Neural progenitor cell (in vitro differentiated cells): ENCODE measurements around the gene TDRD10. TPM values are rescaled to one million over a fixed set of nuclear protein-coding genes. Genes with fewer than 3 reads are reported as not detected.
A peak's percentile ranks its signal among the peaks of the same experiment; 100 is the strongest.

ENCODE experiments used
- DNase-seq: peaks from one replicate; pipeline ENCODE4 v3.0.0-alpha.2; 2016; ENCODE audit warnings: low spot score
- H2AFZ ChIP-seq: fragments of 200-600 bp; sonication (generic); replicated peaks from 2 replicates; pipeline ENCODE4 v1.6.1; 2016; ENCODE audit warnings: antibody characterized with exemption
- H3F3A ChIP-seq: fragments of 200-600 bp; sonication (generic); 2 replicates; pipeline ENCODE4 v1.6.1; 2016; ENCODE audit warnings: antibody characterized with exemption, low read depth
- H3K27ac ChIP-seq: fragments of 200-600 bp; sonication (generic); 2 replicates; pipeline ENCODE4 v1.5.1; 2016; ENCODE audit warnings: mild to moderate bottlenecking
- H3K27me3 ChIP-seq: fragments of 200-600 bp; sonication (generic); 2 replicates; pipeline ENCODE4 v1.6.1; 2016; ENCODE audit warnings: mild to moderate bottlenecking, moderate library complexity
- H3K36me3 ChIP-seq: fragments of 200-600 bp; sonication (generic); 2 replicates; pipeline ENCODE4 v1.5.1; 2016
- H3K4me1 ChIP-seq: fragments of 200-600 bp; sonication (generic); 2 replicates; pipeline ENCODE4 v1.6.1; 2016; ENCODE audit warnings: mixed run types
- H3K4me2 ChIP-seq: fragments of 200-600 bp; sonication (generic); 2 replicates; pipeline ENCODE4 v1.6.1; 2016
- H3K4me3 ChIP-seq: fragments of 200-600 bp; sonication (generic); 2 replicates; pipeline ENCODE4 v1.5.1; 2016
- H3K79me2 ChIP-seq: fragments of 200-600 bp; sonication (generic); 2 replicates; pipeline ENCODE4 v1.6.1; 2016; ENCODE audit warnings: low read depth
- H3K9ac ChIP-seq: fragments of 200-600 bp; sonication (generic); 2 replicates; pipeline ENCODE4 v1.6.1; 2016
- H3K9me3 ChIP-seq: fragments of 200-600 bp; sonication (generic); 2 replicates; pipeline ENCODE4 v1.5.1; 2016; ENCODE audit warnings: low read depth
- H4K20me1 ChIP-seq: fragments of 200-600 bp; sonication (generic); 2 replicates; pipeline ENCODE4 v1.6.1; 2016; ENCODE audit warnings: low read depth
- H3K27ac Mint-ChIP-seq: 3 replicates; pipeline ENCODE4 v1.8.0; 2021; ENCODE audit warnings: mixed read lengths
- H3K27me3 Mint-ChIP-seq: 2 replicates; pipeline ENCODE4 v1.8.0; 2022; ENCODE audit warnings: low read depth, mild to moderate bottlenecking, inconsistent platforms, moderate library complexity, mixed read lengths; ENCODE audit not compliant: insufficient read depth
- H3K36me3 Mint-ChIP-seq: 3 replicates; pipeline ENCODE4 v1.8.0; 2021; ENCODE audit warnings: mixed read lengths
- H3K4me1 Mint-ChIP-seq: 3 replicates; pipeline ENCODE4 v1.8.0; 2021; ENCODE audit warnings: mixed read lengths
- H3K4me3 Mint-ChIP-seq: 3 replicates; pipeline ENCODE4 v1.8.0; 2021; ENCODE audit warnings: mild to moderate bottlenecking, moderate library complexity, mixed read lengths
- H3K9me3 Mint-ChIP-seq: 3 replicates; pipeline ENCODE4 v1.8.0; 2020; ENCODE audit warnings: mixed read lengths
- EZH2 ChIP-seq: fragments of 200-600 bp; sonication (generic); IDR thresholded peaks from 2 replicates; pipeline ENCODE4 v1.6.1; 2017; ENCODE audit warnings: antibody characterized with exemption, mild to moderate bottlenecking, moderate library complexity
- EZH2phosphoT487 ChIP-seq: fragments of 200-600 bp; sonication (generic); IDR thresholded peaks from 2 replicates; pipeline ENCODE4 v1.6.1; 2017; ENCODE audit warnings: antibody characterized with exemption
- total RNA-seq: library from RNA; depleted of rRNA; stranded (reverse); fragments of >200 nt; gene quantifications from 2 replicates; pipeline ENCODE4 v1.2.3, GENCODE V29; 2015; ENCODE audit warnings: low replicate concordance
- TF ChIP-seq, protein P1 (sequence below): fragments of 200-600 bp; sonication (generic); IDR thresholded peaks from 2 replicates; pipeline ENCODE4 v1.5.1; 2017; ENCODE audit warnings: antibody characterized with exemption, mild to moderate bottlenecking

The TDRD10 gene
- total RNA-seq, 1 donor from 2014 or later = not detected

DNA sequence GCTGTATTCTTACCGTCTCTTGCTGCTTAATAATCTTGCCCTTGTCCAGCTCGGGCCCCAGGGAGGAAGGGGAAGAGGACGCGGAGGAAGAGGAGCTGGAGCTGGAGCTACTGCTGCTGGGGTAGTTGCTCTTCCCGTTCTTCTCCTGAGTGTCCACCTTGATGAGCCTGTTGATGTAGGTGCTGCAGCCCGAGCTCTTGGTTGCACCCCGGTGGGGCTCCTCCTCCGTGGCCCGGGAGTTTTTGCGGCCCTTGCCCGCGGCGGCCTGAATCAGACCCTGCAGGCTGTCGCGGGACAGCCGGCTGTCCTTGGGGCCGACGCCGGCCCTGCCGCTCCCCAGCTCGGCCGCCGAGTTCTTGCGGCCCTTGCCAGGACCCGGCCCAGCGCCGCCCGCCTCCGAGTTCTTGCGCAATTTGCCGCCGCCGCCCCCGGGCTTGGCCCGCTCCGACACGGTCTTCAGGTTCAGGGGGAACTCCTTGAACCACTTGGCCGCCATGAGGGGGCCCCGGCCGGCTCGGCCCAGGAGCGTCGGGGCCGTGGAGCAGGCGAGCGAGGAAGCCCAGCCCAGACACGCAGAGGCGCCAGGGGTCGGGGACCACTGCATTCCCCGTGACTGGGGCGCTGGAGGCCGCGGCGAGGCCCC, 475 bp upstream of the TDRD10 start:
- Histone ChIP-seq H3K36me3 (no peaks in the 10 kb centered on the region), H3K9ac (no peak overlapping the region), H3K4me1 (peaks cover 4% of the 10 kb centered on the region), H3K79me2 (no peaks in the 10 kb centered on the region), H2AFZ (peak overlapping the region; percentile 46), H4K20me1 (no peaks in the 10 kb centered on the region), H3K9me3 (no peaks in the 10 kb centered on the region), H3K27me3 (peaks cover 99% of the 10 kb centered on the region), H3F3A (no peaks in the 10 kb centered on the region), H3K4me3 (peak overlapping the region; percentile 42), H3K27ac (no peak overlapping the region), H3K4me2 (peak overlapping the region; percentile 70)
- H3K4me1 Mint-ChIP-seq = peaks cover 10% of the 10 kb centered on the region
- H3K9me3 Mint-ChIP-seq = peaks cover 10% of the 10 kb centered on the region
- no peaks in the 10 kb centered on the region for H3K36me3 Mint-ChIP-seq
- TF ChIP-seq EZH2phosphoT487 = peak; percentile 99
- peak; percentile 99 for TF ChIP-seq EZH2
- TF ChIP-seq, protein P1, sequence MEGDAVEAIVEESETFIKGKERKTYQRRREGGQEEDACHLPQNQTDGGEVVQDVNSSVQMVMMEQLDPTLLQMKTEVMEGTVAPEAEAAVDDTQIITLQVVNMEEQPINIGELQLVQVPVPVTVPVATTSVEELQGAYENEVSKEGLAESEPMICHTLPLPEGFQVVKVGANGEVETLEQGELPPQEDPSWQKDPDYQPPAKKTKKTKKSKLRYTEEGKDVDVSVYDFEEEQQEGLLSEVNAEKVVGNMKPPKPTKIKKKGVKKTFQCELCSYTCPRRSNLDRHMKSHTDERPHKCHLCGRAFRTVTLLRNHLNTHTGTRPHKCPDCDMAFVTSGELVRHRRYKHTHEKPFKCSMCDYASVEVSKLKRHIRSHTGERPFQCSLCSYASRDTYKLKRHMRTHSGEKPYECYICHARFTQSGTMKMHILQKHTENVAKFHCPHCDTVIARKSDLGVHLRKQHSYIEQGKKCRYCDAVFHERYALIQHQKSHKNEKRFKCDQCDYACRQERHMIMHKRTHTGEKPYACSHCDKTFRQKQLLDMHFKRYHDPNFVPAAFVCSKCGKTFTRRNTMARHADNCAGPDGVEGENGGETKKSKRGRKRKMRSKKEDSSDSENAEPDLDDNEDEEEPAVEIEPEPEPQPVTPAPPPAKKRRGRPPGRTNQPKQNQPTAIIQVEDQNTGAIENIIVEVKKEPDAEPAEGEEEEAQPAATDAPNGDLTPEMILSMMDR = no peak
- peak overlapping the region; percentile 66 for H3K4me3 Mint-ChIP-seq
- peaks cover 60% of the 10 kb centered on the region for H3K27me3 Mint-ChIP-seq
- peak; percentile 58 for DNase-seq
- H3K27ac Mint-ChIP-seq = no peak overlapping the region

DNA sequence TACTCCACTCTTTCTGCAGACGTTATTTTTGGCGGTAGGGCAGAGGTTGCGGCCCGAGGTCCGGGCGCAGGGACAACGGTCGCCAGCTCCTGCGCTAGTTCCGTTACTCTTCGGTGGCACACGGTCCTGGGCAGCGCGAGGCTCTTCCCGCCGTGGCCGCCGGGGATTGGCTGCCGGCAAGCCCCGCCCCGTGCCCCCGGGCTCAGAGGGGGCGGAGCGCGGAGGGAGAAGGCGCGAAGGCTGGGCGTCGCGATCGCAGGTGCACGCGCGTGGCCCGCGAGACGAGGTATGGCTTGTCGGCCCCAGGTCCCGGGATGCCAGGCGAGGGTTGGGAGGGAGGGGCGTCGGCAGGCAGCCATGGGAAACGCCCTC, 711 bp downstream of the TDRD10 start:
- peaks cover 13% of the 10 kb centered on the region for H3K9me3 Mint-ChIP-seq
- Histone ChIP-seq H3F3A (no peaks in the 10 kb centered on the region), H3K79me2 (no peaks in the 10 kb centered on the region), H3K9me3 (no peaks in the 10 kb centered on the region), H2AFZ (peak overlapping the region; percentile 46), H3K4me2 (peak overlapping the region; percentile 19), H3K27ac (no peak overlapping the region), H4K20me1 (no peaks in the 10 kb centered on the region), H3K4me3 (no peak overlapping the region), H3K27me3 (peaks cover 95% of the 10 kb centered on the region), H3K9ac (no peak overlapping the region), H3K36me3 (no peaks in the 10 kb centered on the region), H3K4me1 (peaks cover 4% of the 10 kb centered on the region)
- H3K27me3 Mint-ChIP-seq = peaks cover 70% of the 10 kb centered on the region
- no peak overlapping the region for H3K27ac Mint-ChIP-seq
- peak overlapping the region; percentile 66 for H3K4me3 Mint-ChIP-seq
- H3K4me1 Mint-ChIP-seq = peaks cover 3% of the 10 kb centered on the region
- H3K36me3 Mint-ChIP-seq = no peaks in the 10 kb centered on the region
- no peak for TF ChIP-seq EZH2phosphoT487
- TF ChIP-seq, protein P1 = no peak
- no peak for TF ChIP-seq EZH2
- DNase-seq = peak; percentile 15

DNA sequence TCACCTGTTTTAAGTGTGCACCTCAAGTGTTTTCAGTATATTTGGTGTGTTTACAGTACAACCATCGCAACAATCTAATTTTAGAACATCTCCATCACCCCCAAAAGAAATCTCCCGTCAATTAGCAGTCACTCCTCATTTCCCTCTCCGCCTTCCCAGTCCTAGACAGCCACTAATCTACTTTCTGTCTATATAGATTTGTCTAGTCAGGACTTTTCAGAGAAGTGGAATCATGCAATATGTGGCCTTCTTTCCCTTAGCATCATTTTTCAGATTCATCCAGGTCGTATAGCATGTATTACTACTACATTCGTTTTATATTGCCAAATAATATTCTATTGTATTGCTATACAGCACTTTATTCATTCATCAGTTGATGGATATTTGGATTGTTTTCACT, 1.9 kb downstream of the TDRD10 start:
- H3K27ac Mint-ChIP-seq = no peak overlapping the region
- peaks cover 15% of the 10 kb centered on the region for H3K9me3 Mint-ChIP-seq
- H3K36me3 Mint-ChIP-seq = no peaks in the 10 kb centered on the region
- no peaks in the 10 kb centered on the region for H3K36me3 ChIP-seq
- H3K4me2 ChIP-seq = no peak overlapping the region
- H3F3A ChIP-seq = no peaks in the 10 kb centered on the region
- TF ChIP-seq EZH2phosphoT487 (no peak), EZH2 (no peak)
- TF ChIP-seq, protein P1 = no peak
- no peaks in the 10 kb centered on the region for H3K79me2 ChIP-seq
- no peak overlapping the region for H3K4me3 Mint-ChIP-seq
- no peak overlapping the region for H3K27ac ChIP-seq
- H3K4me1 Mint-ChIP-seq = peaks cover 3% of the 10 kb centered on the region
- H3K27me3 ChIP-seq = peaks cover 93% of the 10 kb centered on the region
- DNase-seq = no peak
- H2AFZ ChIP-seq = no peak overlapping the region
- no peak overlapping the region for H3K4me3 ChIP-seq
- no peak overlapping the region for H3K9ac ChIP-seq
- peaks cover 4% of the 10 kb centered on the region for H3K4me1 ChIP-seq
- no peaks in the 10 kb centered on the region for H4K20me1 ChIP-seq
- no peaks in the 10 kb centered on the region for H3K9me3 ChIP-seq
- peaks cover 70% of the 10 kb centered on the region for H3K27me3 Mint-ChIP-seq
